Caco-2 (cell line): ENCODE results near the gene MARVELD1. TPM values are rescaled to one million over a fixed set of nuclear protein-coding genes. Genes with fewer than 3 reads are reported as not detected.

ENCODE experiments used
- Bru-seq: library from RNA; stranded (reverse); fragments of 400-500 nt; gene quantifications from one replicate; lab custom pipeline; 2021; lab: Mats Ljungman, UMichigan
- BruChase-seq, 2 experiments: library from RNA; stranded (reverse); fragments of 400-500 nt; gene quantifications; one replicate each; lab custom pipeline; 2021; lab: Mats Ljungman, UMichigan
- BruUV-seq: library from RNA; stranded (reverse); fragments of 400-500 nt; replicated peaks from 2 replicates; lab custom pipeline; 2021; lab: Mats Ljungman, UMichigan
- CTCF ChIA-PET: fragments of 300-600 bp; sonication (Branson Sonifier 250); formaldehyde crosslinking; loops from one replicate; lab custom pipeline; 2022; ENCODE audit warnings: antibody characterized with exemption; lab: Charles Lee
- POLR2A ChIA-PET: fragments of 300-600 bp; sonication (Branson Sonifier 250); formaldehyde crosslinking; loops from one replicate; lab custom pipeline; 2022; ENCODE audit warnings: antibody characterized with exemption; lab: Charles Lee
- DNase-seq, 2 experiments: peaks; one replicate each; pipeline versions ENCODE4 v3.0.0 to v3.0.0-alpha.2; 2020 to 2022
- H3K27me3 ChIP-seq: replicated peaks from 2 replicates; pipeline ENCODE4 v1.6.0; 2011; ENCODE audit warnings: low read length; ENCODE audit not compliant: control insufficient read depth, insufficient read depth
- H3K36me3 ChIP-seq: 2 replicates; pipeline ENCODE4 v1.5.1; 2011; ENCODE audit warnings: low read length; ENCODE audit not compliant: control insufficient read depth, insufficient read depth
- H3K4me1 ChIP-seq: fragments of 250-450 bp; sonication (Bioruptor Pico); 2 replicates; pipeline ENCODE4 v1.5.1; 2020; ENCODE audit warnings: mild to moderate bottlenecking
- H3K4me3 ChIP-seq: 2 replicates; pipeline ENCODE4 v1.5.1; 2011; ENCODE audit warnings: low read depth, mild to moderate bottlenecking, control low read depth, low read length
- H3K9me3 ChIP-seq: fragments of 250-450 bp; sonication (Bioruptor Pico); 2 replicates; pipeline ENCODE4 v1.5.1; 2020; ENCODE audit warnings: mild to moderate bottlenecking, moderate library complexity
- H3K27ac Mint-ChIP-seq: one replicate; pipeline ENCODE4 v1.8.0; 2022; ENCODE audit warnings: mixed read lengths; ENCODE audit not compliant: unreplicated experiment
- H3K27me3 Mint-ChIP-seq: one replicate; pipeline ENCODE4 v1.8.0; 2022; ENCODE audit warnings: mixed read lengths; ENCODE audit not compliant: insufficient read depth, unreplicated experiment
- H3K36me3 Mint-ChIP-seq: one replicate; pipeline ENCODE4 v1.8.0; 2022; ENCODE audit warnings: mild to moderate bottlenecking, mixed read lengths; ENCODE audit not compliant: insufficient read depth, unreplicated experiment
- H3K4me1 Mint-ChIP-seq: one replicate; pipeline ENCODE4 v1.8.0; 2022; ENCODE audit warnings: low read depth, mixed read lengths; ENCODE audit not compliant: unreplicated experiment
- H3K4me3 Mint-ChIP-seq: one replicate; pipeline ENCODE4 v1.8.0; 2022; ENCODE audit warnings: mild to moderate bottlenecking, moderate library complexity, mixed read lengths; ENCODE audit not compliant: unreplicated experiment
- H3K9me3 Mint-ChIP-seq: one replicate; pipeline ENCODE4 v1.8.0; 2022; ENCODE audit warnings: mixed read lengths; ENCODE audit not compliant: unreplicated experiment
- CTCF ChIP-seq, 2 experiments: fragments of 200-600 bp in 1 of 2; IDR thresholded peaks; 1 replicate in 1 of 2; 2 replicates in 1 of 2; pipeline versions ENCODE4 v1.5.1 to v1.8.0; 2011 to 2022; ENCODE audit warnings: antibody characterized with exemption in 1 of 2, control low read depth in 1 of 2, inconsistent platforms in 1 of 2, low read depth in 1 of 2, low read length in 1 of 2, mild to moderate bottlenecking in 1 of 2, moderate library complexity in 1 of 2; ENCODE audit not compliant: insufficient read depth in 1 of 2, severe bottlenecking in 1 of 2, unreplicated experiment in 1 of 2
- intact Hi-C: fragments of 100-400 bp; cut with micrococcal nuclease; formaldehyde crosslinking; loops from one replicate; pipeline ENCODE4 v1.10.0; 2022; ENCODE audit not compliant: unreplicated experiment
- long read RNA-seq: library from polyadenylated mRNA; stranded (forward); transcript quantifications from one replicate; pipeline ENCODE4 v2.0.0, GENCODE V29; 2022
- total RNA-seq: library from RNA; stranded (reverse); gene quantifications from 2 replicates; pipeline ENCODE4 v1.2.3, GENCODE V29; 2022

MARVELD1 gene
- 19.6 and 22.6 TPM in 2 replicates for total RNA-seq
- Bru-seq, nascent RNA: percentile 62 among the genes with signal in this experiment
- percentile 77 among the genes with signal in this experiment for BruChase-seq, experiment 1, labeled RNA remaining after a 2-hour chase
- percentile 87 among the genes with signal in this experiment for BruChase-seq, experiment 2, labeled RNA remaining after a 6-hour chase
- long read RNA-seq, transcript MARVELD1-201 (2 exons, 3,221 nt): major isoform, 22 of 22 reads
- long read RNA-seq, partial matches to known transcripts: 0 of 22 reads
- long read RNA-seq, other reads (novel, unspliced or antisense): 0 of 22 reads

GRCh38 chr10:97713339-97713825, at the start of gene MARVELD1:
TSS of gene MARVELD1 (plus strand) at chr10:97713730. CDS start at chr10:97713877, 147 bp downstream.
- intact Hi-C loops: no loop called here
- CTCF ChIA-PET: interaction anchor here (0.5 to 2.7 kb wide), 10 partner anchors 10 to 40 kb away, joined by 3 to 15 read pairs (median 4); partner anchors contain the start of genes AVPI1 and ZFYVE27

GRCh38 chr10:97664282-97664850, 49.2 kb upstream of the MARVELD1 start:
- Mint-ChIP-seq H3K4me1 (peaks cover 20% of the 10 kb centered on the region), H3K4me3 (peak overlapping the region; percentile 7), H3K27ac (peak overlapping the region; percentile 17), H3K9me3 (no peaks in the 10 kb centered on the region), H3K27me3 (no peaks in the 10 kb centered on the region), H3K36me3 (peaks cover 70% of the 10 kb centered on the region)
- BruUV-seq: no TSS peak
- intact Hi-C loops: loop anchor here (1.0 kb wide), 3 partner anchors 15 to 24 kb away; partner anchors contain the start of genes AVPI1 and PI4K2A
- no peaks in the 10 kb centered on the region for H3K36me3 ChIP-seq
- peaks cover 46% of the 10 kb centered on the region for H3K4me1 ChIP-seq
- TF ChIP-seq CTCF (IDR thresholded peaks at IDR 0.05; ENCODE audit: insufficient read depth in 1 of 2, low read depth in 1 of 2, low read length in 1 of 2, severe bottlenecking in 1 of 2, unreplicated experiment in 1 of 2): no peak
- no peaks in the 10 kb centered on the region for H3K9me3 ChIP-seq
- peak; percentile 67 to 76 for DNase-seq
- H3K4me3 ChIP-seq: no peak overlapping the region
- ChIA-PET POLR2A (interaction anchor here (0.5 to 1.3 kb wide), 6 partner anchors 15 to 50 kb away, joined by 3 to 18 read pairs (median 8); partner anchors contain the start of genes AVPI1, MARVELD1 and PI4K2A), CTCF (interaction anchor here (0.9 to 1.3 kb wide), 2 partner anchors 13 to 14 kb away, joined by 5 to 6 read pairs; no protein-coding TSS in a partner anchor)
- no peaks in the 10 kb centered on the region for H3K27me3 ChIP-seq

More at GRCh38 chr10:97713339-97713825, at the start of gene MARVELD1:
- Mint-ChIP-seq H3K27ac (peak within 1 kb of the TSS; percentile 91), H3K9me3 (no peaks in the 10 kb centered on the region), H3K27me3 (no peaks in the 10 kb centered on the region), H3K36me3 (peaks cover 21% of the 10 kb centered on the region), H3K4me3 (peak within 1 kb of the TSS; percentile 92), H3K4me1 (peaks cover 18% of the 10 kb centered on the region)
- H3K9me3 ChIP-seq: no peaks in the 10 kb centered on the region
- DNase-seq: peak; percentile 49 to 70
- no peaks in the 10 kb centered on the region for H3K27me3 ChIP-seq
- peaks cover 24% of the 10 kb centered on the region for H3K4me1 ChIP-seq
- H3K4me3 ChIP-seq: peak within 1 kb of the TSS; percentile 89
- POLR2A ChIA-PET: interaction anchor here (0.6 to 2.6 kb wide), 7 partner anchors 11 to 49 kb away, joined by 3 to 20 read pairs (median 9); partner anchors contain the start of genes AVPI1 and ZFYVE27
- no TSS peak for BruUV-seq
- no peak for TF ChIP-seq CTCF (IDR thresholded peaks at IDR 0.05; ENCODE audit: insufficient read depth in 1 of 2, low read depth in 1 of 2, low read length in 1 of 2, severe bottlenecking in 1 of 2, unreplicated experiment in 1 of 2)
- H3K36me3 ChIP-seq: no peaks in the 10 kb centered on the region

- no peaks in the 10 kb centered on the region for H3K27me3 Mint-ChIP-seq
- peaks cover 20% of the 10 kb centered on the region for H3K4me1 Mint-ChIP-seq
- Histone ChIP-seq H3K4me1 (peaks cover 48% of the 10 kb centered on the region), H3K4me3 (no peak overlapping the region), H3K9me3 (no peaks in the 10 kb centered on the region), H3K27me3 (no peaks in the 10 kb centered on the region), H3K36me3 (no peaks in the 10 kb centered on the region; the same call in 1 of the 2 replicates)
- peaks cover 79% of the 10 kb centered on the region for H3K36me3 Mint-ChIP-seq
- no peak for DNase-seq
- no peak overlapping the region for H3K4me3 Mint-ChIP-seq
- intact Hi-C loops: no loop called here
- H3K9me3 Mint-ChIP-seq: no peaks in the 10 kb centered on the region
- BruUV-seq: no TSS peak
- POLR2A ChIA-PET: no interaction called here
- no peak overlapping the region for H3K27ac Mint-ChIP-seq
- TF ChIP-seq CTCF (IDR thresholded peaks at IDR 0.05; ENCODE audit: insufficient read depth in 1 of 2, low read depth in 1 of 2, low read length in 1 of 2, severe bottlenecking in 1 of 2, unreplicated experiment in 1 of 2): no peak
- CTCF ChIA-PET: interaction anchor here (0.7 kb wide), 1 partner anchor 35 kb away, joined by 4 read pairs; no protein-coding TSS in a partner anchor
Measured at GRCh38 chr10:97666992-97667391, 46.5 kb upstream of the MARVELD1 start.
